DOHH2 (cell line): ENCODE data around the gene RPL10.

ENCODE experiments used
- H3F3A ChIP-seq: fragments of 200-600 bp; sonication (generic), shearing (Covaris generic); 2 replicates; pipeline ENCODE4 v1.6.0; 2016; ENCODE audit warnings: antibody characterized with exemption, mild to moderate bottlenecking; ENCODE audit not compliant: control insufficient read depth, insufficient read depth
- H3K27ac ChIP-seq: fragments of 200-600 bp; sonication (generic); 2 replicates; pipeline ENCODE4 v1.5.1; 2014; ENCODE audit warnings: low read depth, mild to moderate bottlenecking, low read length, moderate library complexity
- H3K27me3 ChIP-seq: fragments of 200-600 bp; sonication (generic); 2 replicates; pipeline ENCODE4 v1.6.1; 2014; ENCODE audit warnings: mild to moderate bottlenecking, low read length, mixed read lengths; ENCODE audit not compliant: control insufficient read depth
- H3K36me3 ChIP-seq: fragments of 200-600 bp; sonication (generic); 2 replicates; pipeline ENCODE4 v1.6.1; 2014; ENCODE audit warnings: mild to moderate bottlenecking, low read length, moderate library complexity, mixed read lengths; ENCODE audit not compliant: control insufficient read depth
- H3K4me1 ChIP-seq: fragments of 200-600 bp; sonication (generic); 2 replicates; pipeline ENCODE4 v1.6.1; 2014; ENCODE audit warnings: mild to moderate bottlenecking, low read length, mixed read lengths; ENCODE audit not compliant: control insufficient read depth
- H3K4me2 ChIP-seq: fragments of 200-600 bp; sonication (generic); 2 replicates; pipeline ENCODE4 v1.6.0; 2014; ENCODE audit warnings: mild to moderate bottlenecking, low read length, moderate library complexity
- H3K4me3 ChIP-seq: fragments of 200-600 bp; sonication (generic); 2 replicates; pipeline ENCODE4 v1.5.1; 2014; ENCODE audit warnings: mild to moderate bottlenecking, low read length, mixed read lengths
- H3K79me2 ChIP-seq: fragments of 200-600 bp; sonication (generic); 2 replicates; pipeline ENCODE4 v1.6.1; 2014; ENCODE audit warnings: mild to moderate bottlenecking, low read length, mixed read lengths; ENCODE audit not compliant: control insufficient read depth
- H3K9me2 ChIP-seq: fragments of 200-600 bp; sonication (generic); replicated peaks from 2 replicates; pipeline ENCODE4 v1.6.1; 2014; ENCODE audit warnings: mild to moderate bottlenecking, low read length, mixed read lengths; ENCODE audit not compliant: control insufficient read depth
- H3K9me3 ChIP-seq: fragments of 200-600 bp; sonication (generic); 2 replicates; pipeline ENCODE4 v1.6.1; 2014; ENCODE audit warnings: antibody characterized with exemption, low read length, mixed read lengths; ENCODE audit not compliant: control insufficient read depth, insufficient read depth
- H4K20me1 ChIP-seq: fragments of 200-600 bp; sonication (generic); 2 replicates; pipeline ENCODE4 v1.6.0; 2014; ENCODE audit warnings: low read depth, mild to moderate bottlenecking, antibody characterized with exemption, low read length, moderate library complexity; ENCODE audit not compliant: control insufficient read depth, insufficient read depth
- EZH2phosphoT487 ChIP-seq: fragments of 200-600 bp; sonication (generic); IDR thresholded peaks from 2 replicates; pipeline ENCODE4 v1.6.1; 2017; ENCODE audit warnings: borderline replicate concordance, mild to moderate bottlenecking, antibody characterized with exemption, low read length, moderate library complexity, mixed read lengths
- TF ChIP-seq, protein P1 (sequence below): fragments of 200-600 bp; sonication (generic); IDR thresholded peaks from one replicate; pipeline ENCODE4 v1.5.1; 2014; ENCODE audit warnings: antibody characterized with exemption, mild to moderate bottlenecking, low read depth, low read length; ENCODE audit not compliant: poor library complexity, severe bottlenecking

The RPL10 gene

DNA sequence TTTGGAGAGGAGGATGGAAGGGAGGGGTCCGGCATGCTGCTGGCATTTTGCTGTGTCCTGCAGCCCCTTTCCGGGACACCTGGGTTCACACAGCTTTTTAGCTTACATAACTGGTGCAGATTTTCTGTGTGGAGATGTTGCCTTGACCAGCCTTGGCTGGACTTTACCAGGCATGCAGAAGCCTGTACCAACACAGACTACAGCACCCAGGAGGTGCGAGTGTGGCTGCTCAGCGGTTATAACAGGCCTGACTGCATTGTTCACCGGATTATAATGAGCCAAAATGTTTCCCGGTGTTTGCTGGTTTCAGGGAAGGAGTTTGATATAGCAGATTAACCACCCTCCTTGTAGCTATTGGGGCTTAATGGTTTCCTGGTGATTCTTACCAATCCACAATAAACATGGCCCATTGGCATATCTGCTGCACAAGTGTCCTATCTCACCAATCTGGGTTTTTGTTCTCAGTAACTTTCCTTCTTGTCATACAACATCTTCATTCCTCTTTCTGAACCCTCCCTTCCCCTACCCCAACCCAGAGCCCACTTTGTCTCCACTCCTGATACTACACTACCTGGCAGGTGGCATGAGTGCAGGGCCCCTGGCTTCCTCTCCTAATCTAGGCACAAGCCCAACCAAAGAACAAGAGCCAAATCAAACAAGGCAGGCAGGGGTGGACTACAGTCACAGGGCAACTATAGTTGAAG lies 3.9 kb downstream of the RPL10 start:
- peaks cover 33% of the 10 kb centered on the region for H3K36me3 ChIP-seq
- H3K4me2 ChIP-seq: no peak overlapping the region
- H3K79me2 ChIP-seq: peaks cover 25% of the 10 kb centered on the region
- H3K27me3 ChIP-seq: no peaks in the 10 kb centered on the region
- H3K4me3 ChIP-seq: no peak overlapping the region
- H3F3A ChIP-seq: peaks cover 29% of the 10 kb centered on the region
- no peaks in the 10 kb centered on the region for H3K9me2 ChIP-seq
- H4K20me1 ChIP-seq: no peaks in the 10 kb centered on the region
- H3K9me3 ChIP-seq: no peaks in the 10 kb centered on the region
- no peak for TF ChIP-seq EZH2phosphoT487
- TF ChIP-seq, protein P1, sequence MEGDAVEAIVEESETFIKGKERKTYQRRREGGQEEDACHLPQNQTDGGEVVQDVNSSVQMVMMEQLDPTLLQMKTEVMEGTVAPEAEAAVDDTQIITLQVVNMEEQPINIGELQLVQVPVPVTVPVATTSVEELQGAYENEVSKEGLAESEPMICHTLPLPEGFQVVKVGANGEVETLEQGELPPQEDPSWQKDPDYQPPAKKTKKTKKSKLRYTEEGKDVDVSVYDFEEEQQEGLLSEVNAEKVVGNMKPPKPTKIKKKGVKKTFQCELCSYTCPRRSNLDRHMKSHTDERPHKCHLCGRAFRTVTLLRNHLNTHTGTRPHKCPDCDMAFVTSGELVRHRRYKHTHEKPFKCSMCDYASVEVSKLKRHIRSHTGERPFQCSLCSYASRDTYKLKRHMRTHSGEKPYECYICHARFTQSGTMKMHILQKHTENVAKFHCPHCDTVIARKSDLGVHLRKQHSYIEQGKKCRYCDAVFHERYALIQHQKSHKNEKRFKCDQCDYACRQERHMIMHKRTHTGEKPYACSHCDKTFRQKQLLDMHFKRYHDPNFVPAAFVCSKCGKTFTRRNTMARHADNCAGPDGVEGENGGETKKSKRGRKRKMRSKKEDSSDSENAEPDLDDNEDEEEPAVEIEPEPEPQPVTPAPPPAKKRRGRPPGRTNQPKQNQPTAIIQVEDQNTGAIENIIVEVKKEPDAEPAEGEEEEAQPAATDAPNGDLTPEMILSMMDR: no peak
- H3K27ac ChIP-seq: no peak overlapping the region
- peaks cover 14% of the 10 kb centered on the region for H3K4me1 ChIP-seq

DNA sequence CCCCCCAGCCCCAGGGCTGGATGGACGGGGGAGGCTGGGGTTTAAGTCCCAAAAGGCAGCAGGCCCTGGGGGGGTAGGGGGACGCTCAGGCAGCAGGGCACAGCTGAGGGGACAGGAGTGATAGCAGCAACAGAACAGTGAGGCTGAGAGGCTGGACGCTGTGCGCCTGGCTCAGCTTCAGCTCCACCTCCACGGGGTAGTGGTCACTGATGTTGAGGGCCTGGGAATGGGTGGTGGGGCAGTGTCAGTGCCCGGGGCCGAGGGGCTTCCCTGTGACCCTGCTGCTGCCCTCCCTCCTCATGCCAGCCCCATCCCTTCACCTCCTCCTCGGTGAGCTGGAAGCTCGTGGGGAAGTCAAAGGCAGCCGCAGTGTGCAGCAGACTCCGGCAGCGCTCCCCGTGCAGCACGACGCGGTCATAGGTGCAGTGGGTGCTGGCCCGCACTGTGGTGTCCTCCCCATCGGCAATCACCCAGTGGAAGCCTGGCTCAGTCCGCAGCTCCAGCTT lies 4.5 kb downstream of the RPL10 start:
- TF ChIP-seq EZH2phosphoT487: no peak
- TF ChIP-seq, protein P1: no peak
- no peaks in the 10 kb centered on the region for H4K20me1 ChIP-seq
- peaks cover 29% of the 10 kb centered on the region for H3F3A ChIP-seq
- no peak overlapping the region for H3K4me2 ChIP-seq
- H3K9me3 ChIP-seq: no peaks in the 10 kb centered on the region
- H3K79me2 ChIP-seq: peaks cover 19% of the 10 kb centered on the region
- H3K36me3 ChIP-seq: peaks cover 33% of the 10 kb centered on the region
- no peak overlapping the region for H3K4me3 ChIP-seq
- no peaks in the 10 kb centered on the region for H3K27me3 ChIP-seq
- peaks cover 11% of the 10 kb centered on the region for H3K4me1 ChIP-seq
- H3K9me2 ChIP-seq: no peaks in the 10 kb centered on the region
- H3K27ac ChIP-seq: no peak overlapping the region

DNA sequence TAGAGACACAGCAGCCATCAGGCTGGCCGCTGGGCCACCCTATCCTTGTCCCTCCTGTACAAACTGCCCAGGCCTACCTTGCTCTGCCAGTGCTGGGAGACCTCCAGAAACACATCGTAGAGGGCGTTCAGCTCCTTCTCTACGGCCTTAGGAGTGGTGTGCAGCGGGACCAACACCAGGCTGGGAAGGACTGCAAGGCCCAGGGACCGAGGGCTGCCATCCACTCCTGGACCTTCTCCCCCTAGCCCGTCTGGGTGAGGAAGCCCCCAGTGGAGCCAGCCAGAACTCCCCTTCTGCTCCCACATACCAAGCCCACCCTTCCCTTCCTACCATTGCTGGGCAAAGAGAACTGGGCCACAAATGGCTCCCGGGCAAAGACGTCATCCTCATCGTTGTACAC lies 5.0 kb downstream of the RPL10 start:
- no peaks in the 10 kb centered on the region for H3K9me2 ChIP-seq
- peaks cover 32% of the 10 kb centered on the region for H3K36me3 ChIP-seq
- H3K4me1 ChIP-seq: peaks cover 11% of the 10 kb centered on the region
- H3K4me3 ChIP-seq: no peak overlapping the region
- no peaks in the 10 kb centered on the region for H3K9me3 ChIP-seq
- no peak overlapping the region for H3K27ac ChIP-seq
- H3K4me2 ChIP-seq: no peak overlapping the region
- no peaks in the 10 kb centered on the region for H4K20me1 ChIP-seq
- TF ChIP-seq, protein P1: no peak
- no peak for TF ChIP-seq EZH2phosphoT487
- peaks cover 16% of the 10 kb centered on the region for H3K79me2 ChIP-seq
- H3K27me3 ChIP-seq: no peaks in the 10 kb centered on the region
- H3F3A ChIP-seq: peaks cover 29% of the 10 kb centered on the region
